Epithelial cell of proximal tubule (primary cell): Measurements from ENCODE around the gene TCF7L2. TPM values are rescaled to one million over a fixed set of nuclear protein-coding genes. Genes with fewer than 3 reads are reported as not detected.

ENCODE experiments used
- DNase-seq: peaks from one replicate; pipeline ENCODE4 v3.0.0-alpha.2; 2011; ENCODE audit warnings: low read depth
- H3K4me3 ChIP-seq: 2 replicates; pipeline ENCODE4 v1.5.1; 2011; ENCODE audit warnings: low read depth, mild to moderate bottlenecking, low read length
- CTCF ChIP-seq: conservative IDR thresholded peaks from 2 replicates; pipeline ENCODE4 v1.5.1; 2012; ENCODE audit warnings: low read depth, mild to moderate bottlenecking, low read length
- total RNA-seq: library from RNA; depleted of rRNA; stranded (reverse); fragments of >200 nt; gene quantifications from 2 replicates; pipeline ENCODE4 v1.2.3, GENCODE V29; 2015

TCF7L2 gene
- total RNA-seq, 1 donor from 2014 or later: 5.4 TPM

GRCh38 chr10:113011592-113012374, 61.7 kb downstream of the TCF7L2 start:
- DNase-seq: no peak
- H3K4me3 ChIP-seq: no peak overlapping the region
- no peak for TF ChIP-seq CTCF

- no peak for TF ChIP-seq CTCF
- no peak for DNase-seq
- H3K4me3 ChIP-seq: no peak overlapping the region
Observed at GRCh38 chr10:113015201-113015600, 65.2 kb downstream of the TCF7L2 start.

- TF ChIP-seq CTCF: no peak
- no peak overlapping the region for H3K4me3 ChIP-seq
- DNase-seq: no peak
Observed at GRCh38 chr10:113017376-113017775, 67.3 kb downstream of the TCF7L2 start.

- DNase-seq: no peak
- no peak overlapping the region for H3K4me3 ChIP-seq
- TF ChIP-seq CTCF: no peak
Observed at GRCh38 chr10:113018034-113018433, 68.0 kb downstream of the TCF7L2 start.

GRCh38 chr10:113019096-113019495, 69.0 kb downstream of the TCF7L2 start:
- TF ChIP-seq CTCF: no peak
- DNase-seq: no peak
- H3K4me3 ChIP-seq: no peak overlapping the region

GRCh38 chr10:113019692-113020474, 69.8 kb downstream of the TCF7L2 start:
- H3K4me3 ChIP-seq: no peak overlapping the region
- no peak for TF ChIP-seq CTCF
- DNase-seq: no peak
